ENCODE results near the gene RTEL1. TPM values are rescaled to one million over a fixed set of nuclear protein-coding genes. Genes with fewer than 3 reads are reported as not detected.

RTEL1 gene
- total RNA-seq, 2 donors from 2014 or later, result 37.8 to 114 TPM

DNA sequence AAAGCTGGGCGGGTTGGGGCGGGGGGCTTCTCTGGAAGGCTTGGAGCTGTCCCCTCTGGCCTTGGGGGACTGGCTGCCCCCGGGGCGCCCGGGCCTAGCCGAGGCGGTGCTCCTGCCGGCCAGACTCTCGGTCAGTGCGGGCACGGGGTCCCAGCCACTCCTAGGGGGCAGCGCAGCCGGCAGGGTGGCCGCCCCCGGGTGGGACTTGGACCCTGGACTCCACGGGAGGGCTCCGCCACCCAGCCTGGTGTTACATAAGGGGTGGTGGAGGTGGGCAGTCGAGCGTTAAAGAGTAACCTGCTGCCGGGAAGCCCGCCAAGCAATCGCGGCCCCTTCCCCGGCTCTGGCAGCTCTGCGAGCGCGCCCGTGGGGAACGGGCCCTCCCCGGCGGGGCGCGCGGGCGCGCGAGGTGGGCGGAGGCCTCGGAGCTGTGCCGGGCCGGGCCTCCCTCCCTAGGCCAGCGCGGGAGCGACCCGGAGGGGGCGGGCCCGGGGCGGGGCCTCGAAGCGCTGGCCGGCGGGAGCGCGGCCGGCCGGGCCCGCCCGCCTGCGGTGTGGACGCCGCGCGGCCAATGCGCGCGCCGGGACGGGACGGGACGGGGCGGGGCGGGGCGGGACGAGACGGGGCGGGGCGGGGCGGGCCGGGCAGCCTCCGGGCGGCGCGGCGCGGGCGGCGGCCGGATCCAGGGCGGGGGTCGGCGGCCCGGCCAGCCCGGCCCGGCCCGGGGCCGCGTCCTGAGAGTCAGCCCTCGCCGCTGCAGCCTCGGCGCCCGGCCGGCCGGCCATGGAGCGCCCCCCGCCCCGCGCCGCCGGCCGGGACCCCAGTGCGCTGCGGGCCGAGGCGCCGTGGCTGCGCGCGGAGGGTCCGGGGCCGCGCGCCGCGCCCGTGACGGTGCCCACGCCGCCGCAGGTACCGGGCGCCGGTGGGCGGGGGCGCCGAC is 81.3 kb downstream of the RTEL1 start, which contains the start of gene SLC2A4RG:
Gene SLC2A4RG, plus strand, starts transcription at position 647 of the 940 bp plus-strand sequence. Its CDS starts 137 bp downstream, at position 784.
- peaks cover 40% of the 10 kb centered on the region for H3K36me3 ChIP-seq
- TF ChIP-seq CTCF (IDR thresholded peaks at IDR 0.05), result no peak

GRCh38 chr20:63740070-63740626 is 82.0 kb downstream of the RTEL1 start:
- no peak for TF ChIP-seq CTCF (IDR thresholded peaks at IDR 0.05)
- H3K9me3 ChIP-seq, result no peaks in the 10 kb centered on the region
- peaks cover 17 to 26% of the 10 kb centered on the region in 2 donors for H3K4me1 ChIP-seq (ENCODE audit: control insufficient read depth in 1 of 2, low read depth in 2 of 2)
- H3K27ac ChIP-seq, result peak overlapping the region; percentile 79 to 82
- H3K36me3 ChIP-seq, result peaks cover 32% of the 10 kb centered on the region
- peak overlapping the region; percentile 87 for H3K4me3 ChIP-seq
- DNase-seq (ENCODE audit: low spot score), result no peak
- ATAC-seq (ENCODE audit: insufficient number of reproducible peaks, low FRiP score, low read depth), result no peak
- H3K27me3 ChIP-seq (replicated peaks; ENCODE audit: insufficient read depth), result no peaks in the 10 kb centered on the region

More for the DNA sequence above, 81.3 kb downstream of the RTEL1 start, which contains the start of gene SLC2A4RG:
- Histone ChIP-seq H3K27me3 (replicated peaks; ENCODE audit: insufficient read depth) (no peaks in the 10 kb centered on the region), H3K4me3 (peak within 1 kb of the TSS; percentile 89), H3K9me3 (no peaks in the 10 kb centered on the region), H3K27ac (peak within 1 kb of the TSS; percentile 81 to 89), H3K4me1 (ENCODE audit: control insufficient read depth in 1 of 2, low read depth in 2 of 2) (peaks cover 17 to 24% of the 10 kb centered on the region in 2 donors)
- ATAC-seq (ENCODE audit: insufficient number of reproducible peaks, low FRiP score, low read depth) (peak; percentile 56), DNase-seq (ENCODE audit: low spot score) (no peak)

- peaks cover 17 to 30% of the 10 kb centered on the region in 2 donors for H3K4me1 ChIP-seq (ENCODE audit: control insufficient read depth in 1 of 2, low read depth in 2 of 2)
- peak; percentile 45 for ATAC-seq (ENCODE audit: insufficient number of reproducible peaks, low FRiP score, low read depth)
- peaks cover 26% of the 10 kb centered on the region for H3K36me3 ChIP-seq
- peak; percentile 74 for DNase-seq (ENCODE audit: low spot score)
- peak overlapping the region; percentile 87 for H3K4me3 ChIP-seq
- no peak for TF ChIP-seq CTCF (IDR thresholded peaks at IDR 0.05)
- H3K27me3 ChIP-seq (replicated peaks; ENCODE audit: insufficient read depth), result no peaks in the 10 kb centered on the region
- peak overlapping the region; percentile 79 to 82 for H3K27ac ChIP-seq
- H3K9me3 ChIP-seq, result no peaks in the 10 kb centered on the region
Measured at GRCh38 chr20:63740627-63741353, 82.7 kb downstream of the RTEL1 start.

DNA sequence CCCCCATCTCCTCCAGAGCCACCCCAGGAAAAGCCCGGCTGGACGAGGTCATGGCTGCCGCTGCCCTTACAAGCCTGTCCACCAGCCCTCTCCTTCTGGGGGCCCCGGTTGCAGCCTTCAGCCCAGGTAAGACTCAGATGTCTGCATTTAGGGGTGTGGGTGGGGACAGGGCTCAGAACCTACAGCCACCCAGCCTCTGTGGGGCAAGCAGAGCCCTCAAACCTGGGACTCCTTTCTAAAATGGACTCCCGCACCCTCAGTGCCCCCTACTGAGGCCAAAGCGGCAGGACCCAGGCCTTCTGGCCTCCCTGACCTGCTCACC is 83.2 kb downstream of the RTEL1 start:
- no peaks in the 10 kb centered on the region for H3K27me3 ChIP-seq (replicated peaks; ENCODE audit: insufficient read depth)
- H3K27ac ChIP-seq, result peak overlapping the region; percentile 49 to 82
- H3K9me3 ChIP-seq, result no peaks in the 10 kb centered on the region
- no peak for ATAC-seq (ENCODE audit: insufficient number of reproducible peaks, low FRiP score, low read depth)
- no peak for DNase-seq (ENCODE audit: low spot score)
- peaks cover 17 to 30% of the 10 kb centered on the region in 2 donors for H3K4me1 ChIP-seq (ENCODE audit: control insufficient read depth in 1 of 2, low read depth in 2 of 2)
- no peak for TF ChIP-seq CTCF (IDR thresholded peaks at IDR 0.05)
- H3K4me3 ChIP-seq, result peak overlapping the region; percentile 87
- peaks cover 23% of the 10 kb centered on the region for H3K36me3 ChIP-seq

Measured in thoracic aorta (tissue), 2 donors.